Stromal cell of bone marrow (primary cell): ENCODE data around the gene LMF1.

ENCODE experiments used
- DNase-seq: peaks from one replicate; pipeline ENCODE4 v3.0.0-alpha.2; 2012; ENCODE audit warnings: low read depth

LMF1 gene

DNA sequence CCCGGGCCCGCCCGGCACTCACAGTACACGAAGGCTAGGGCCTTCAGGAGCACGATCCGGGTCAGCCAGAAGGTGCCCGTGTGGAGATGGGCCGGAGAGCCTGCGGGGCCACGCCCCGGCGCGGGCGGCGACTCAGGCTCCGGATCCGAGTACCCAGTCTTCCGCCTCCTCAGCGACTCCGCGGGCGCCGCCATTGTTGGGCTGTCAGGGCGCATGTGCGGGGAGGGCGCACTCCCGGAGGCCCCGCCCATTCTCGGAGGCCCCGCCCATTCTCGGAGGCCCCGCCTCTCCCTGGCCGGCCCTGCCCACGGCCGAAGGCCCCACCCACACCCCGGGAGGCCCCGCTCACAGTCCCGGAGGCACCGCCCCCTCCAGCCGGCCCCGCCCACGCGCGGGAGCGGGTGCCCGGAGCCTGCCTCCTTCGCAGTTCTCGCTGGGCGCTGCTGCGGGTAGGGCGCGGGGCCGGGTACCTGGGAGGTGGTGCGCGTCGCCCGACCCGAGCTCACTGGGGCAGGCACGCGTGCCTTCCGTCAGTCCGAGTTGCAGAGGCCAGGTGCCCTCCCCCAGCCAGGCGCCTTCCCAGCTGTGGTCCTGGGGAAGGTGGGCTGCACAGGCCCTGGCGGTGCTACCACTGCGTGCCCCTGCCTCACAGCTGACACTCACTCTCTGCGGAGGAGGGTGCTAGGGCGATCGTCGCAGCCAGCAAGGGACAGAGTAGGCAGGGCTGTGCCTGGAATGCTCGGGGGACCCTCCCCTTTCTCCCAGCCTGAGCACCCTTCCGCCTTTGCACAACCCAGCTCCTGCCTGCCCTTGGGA lies at the start of gene LMF1:
LMF1 (minus strand) TSS at position 219 of the 816 bp plus-strand sequence; CDS start at position 215, 4 bp downstream.
- DNase-seq = peak; percentile 67

DNA sequence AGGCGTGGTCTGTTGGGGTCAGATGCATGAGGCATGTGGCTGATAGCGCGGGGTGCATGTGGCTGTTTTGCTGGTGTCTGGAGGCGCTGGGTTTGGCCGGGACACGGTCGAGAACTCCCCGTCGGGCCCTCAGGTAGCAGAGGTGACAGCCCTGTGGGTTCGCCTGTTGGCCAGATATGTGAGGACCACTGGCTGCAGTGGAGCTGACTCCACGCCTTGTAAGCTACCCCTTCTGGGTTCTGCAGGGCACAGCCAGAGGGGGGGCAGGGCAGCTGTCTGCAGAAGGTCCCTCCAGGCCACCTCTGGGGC lies 49.3 kb upstream of the LMF1 start:
- no peak for DNase-seq

DNA sequence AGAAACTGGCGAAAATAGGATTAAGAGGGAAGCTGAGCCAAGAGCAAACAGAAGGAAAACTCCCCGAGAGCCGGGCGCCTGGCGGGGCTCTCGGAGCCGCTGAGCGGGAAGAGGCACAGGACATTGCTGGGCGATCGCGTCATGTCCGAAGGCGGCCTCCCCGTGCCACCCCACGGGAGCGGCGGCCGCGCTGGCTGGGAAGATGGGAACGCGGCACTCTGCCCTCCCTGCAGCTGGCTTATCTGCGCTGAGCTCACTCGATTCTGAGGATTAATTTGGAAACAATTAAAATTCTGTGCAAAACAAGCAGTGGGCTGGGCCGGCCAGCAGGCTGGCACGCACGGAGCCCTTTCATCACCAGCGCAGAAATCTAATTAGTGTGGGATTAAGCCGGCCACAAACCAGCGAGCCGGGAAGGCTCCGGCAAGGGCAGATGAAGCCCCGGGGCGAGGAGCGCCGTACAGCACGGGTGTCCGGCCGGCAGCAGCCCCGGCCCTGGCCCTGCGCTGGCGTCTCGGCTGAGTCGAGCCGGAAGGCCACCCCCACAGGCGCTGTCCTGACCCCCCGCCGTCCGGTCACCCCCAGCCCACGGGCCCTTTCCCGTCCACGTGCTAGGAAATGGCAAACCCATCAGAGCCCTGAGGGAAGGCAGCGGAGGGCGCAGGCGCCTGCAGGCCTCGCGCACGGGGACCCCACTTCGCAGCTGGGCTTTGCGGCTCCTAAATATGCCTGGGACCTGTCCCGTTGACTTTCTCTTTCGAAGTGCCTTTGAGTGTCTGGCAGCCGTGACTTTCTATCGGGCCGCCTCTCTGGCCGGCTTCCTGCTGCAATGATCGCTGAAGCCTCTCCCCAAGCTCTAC lies 48.7 kb upstream of the LMF1 start:
- peak; percentile 21 for DNase-seq

DNA sequence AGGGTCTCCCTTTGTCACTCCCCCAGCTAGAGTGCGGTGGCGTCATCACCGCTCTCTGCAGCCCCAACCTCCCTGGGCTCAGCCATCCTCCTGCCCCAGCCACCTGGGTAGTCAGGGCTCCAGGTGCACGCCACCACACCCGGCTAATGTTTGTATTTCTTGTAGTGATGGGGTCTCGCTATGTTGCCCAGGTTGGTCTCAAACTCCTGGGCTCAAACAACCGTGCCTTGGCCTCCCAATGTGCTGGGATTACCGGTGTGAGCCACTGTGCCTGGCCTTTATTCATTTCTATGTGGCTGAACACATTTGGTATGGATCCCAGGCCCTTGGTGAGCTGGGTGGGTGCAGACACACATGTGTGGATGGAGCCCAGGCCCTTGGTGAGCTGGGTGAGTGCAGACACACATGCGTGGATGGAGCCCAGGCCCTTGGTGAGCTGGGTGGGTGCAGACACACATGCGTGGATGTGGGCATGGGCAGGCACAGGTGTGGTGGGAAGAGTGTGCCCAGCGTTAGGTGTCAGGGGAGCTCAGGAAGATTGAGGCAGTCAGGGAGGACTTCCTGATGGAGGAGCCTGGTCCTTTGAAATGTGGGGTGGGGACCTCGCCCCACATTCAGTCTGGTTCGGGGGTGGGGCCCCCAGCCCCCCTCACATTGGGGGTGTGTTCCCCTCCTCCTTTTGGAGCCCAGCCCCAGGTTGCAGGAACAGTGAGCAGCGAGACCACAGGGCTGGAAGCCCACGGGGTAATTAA lies 47.8 kb upstream of the LMF1 start:
- no peak for DNase-seq

DNA sequence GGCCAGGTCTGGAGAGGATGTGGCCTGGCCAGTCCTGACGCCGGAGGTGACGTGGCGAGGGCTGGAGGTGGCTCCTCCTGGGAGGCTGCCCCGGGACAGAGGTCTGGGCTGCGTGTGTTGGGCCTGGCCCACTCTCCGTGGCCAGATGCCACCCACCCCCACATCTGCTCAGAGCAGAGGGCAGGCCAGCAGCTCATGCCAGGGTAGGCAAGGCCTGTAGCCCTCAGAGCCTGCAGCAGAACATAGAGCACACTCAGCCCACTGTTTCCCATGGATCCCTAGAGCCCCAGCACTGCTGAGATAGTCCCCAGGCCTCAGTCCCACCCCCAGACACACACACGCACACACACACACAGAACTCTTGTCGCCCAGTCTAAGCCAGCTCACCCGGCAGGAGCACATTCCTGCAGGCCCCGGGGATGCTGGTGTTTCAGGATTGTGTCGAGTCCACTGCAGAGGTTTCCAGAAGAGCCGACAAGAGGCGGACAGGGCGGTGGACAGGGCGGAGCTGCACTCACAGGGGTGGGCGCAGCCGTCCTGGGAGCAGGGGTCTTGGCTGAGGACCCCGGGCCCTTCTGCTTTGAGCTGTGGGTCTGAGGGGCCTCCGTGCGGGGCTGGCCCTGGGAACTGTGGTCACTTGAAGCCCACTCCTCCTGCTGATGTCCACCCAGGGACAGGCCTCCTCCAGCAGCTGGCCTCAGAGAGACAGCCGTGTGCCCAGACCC lies 44.1 kb upstream of the LMF1 start:
- DNase-seq = no peak

DNA sequence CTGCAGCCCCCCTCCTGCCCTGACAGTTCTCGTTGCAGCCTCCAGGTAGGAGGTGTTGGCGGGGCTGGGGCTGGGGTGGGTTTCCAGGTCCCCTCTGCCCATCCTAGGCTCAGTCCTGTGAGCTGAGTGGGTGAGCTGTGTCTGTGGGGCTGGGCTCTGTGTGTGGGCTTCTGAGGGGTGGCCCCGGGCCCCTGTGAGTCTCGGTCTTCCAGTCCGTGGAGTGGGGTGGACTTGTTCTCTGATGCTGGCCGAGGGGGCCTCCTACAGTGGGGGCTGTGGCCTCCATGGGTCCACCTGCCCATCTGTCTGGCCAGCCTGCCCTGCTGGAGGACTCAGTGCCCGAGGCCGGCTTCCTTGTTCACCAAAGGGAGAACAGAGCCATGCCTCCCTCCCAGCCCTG lies 43.4 kb upstream of the LMF1 start:
- DNase-seq = no peak

DNA sequence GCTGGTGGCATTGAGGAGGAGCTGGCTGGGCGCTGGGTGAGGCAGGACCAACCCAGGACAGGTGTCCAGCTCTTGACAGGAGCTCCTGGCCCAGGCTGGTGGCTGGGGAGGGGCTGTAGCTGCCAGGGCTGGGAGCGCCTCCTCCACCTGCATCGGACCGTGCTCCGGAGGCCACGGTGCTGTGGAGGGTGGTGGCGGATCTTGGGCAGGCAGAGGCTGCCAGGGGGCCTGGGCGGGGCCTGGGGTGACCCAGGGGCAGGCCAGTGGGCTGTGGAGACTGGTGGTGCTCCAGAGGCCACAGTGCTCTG lies 42.8 kb upstream of the LMF1 start:
- DNase-seq = no peak

DNA sequence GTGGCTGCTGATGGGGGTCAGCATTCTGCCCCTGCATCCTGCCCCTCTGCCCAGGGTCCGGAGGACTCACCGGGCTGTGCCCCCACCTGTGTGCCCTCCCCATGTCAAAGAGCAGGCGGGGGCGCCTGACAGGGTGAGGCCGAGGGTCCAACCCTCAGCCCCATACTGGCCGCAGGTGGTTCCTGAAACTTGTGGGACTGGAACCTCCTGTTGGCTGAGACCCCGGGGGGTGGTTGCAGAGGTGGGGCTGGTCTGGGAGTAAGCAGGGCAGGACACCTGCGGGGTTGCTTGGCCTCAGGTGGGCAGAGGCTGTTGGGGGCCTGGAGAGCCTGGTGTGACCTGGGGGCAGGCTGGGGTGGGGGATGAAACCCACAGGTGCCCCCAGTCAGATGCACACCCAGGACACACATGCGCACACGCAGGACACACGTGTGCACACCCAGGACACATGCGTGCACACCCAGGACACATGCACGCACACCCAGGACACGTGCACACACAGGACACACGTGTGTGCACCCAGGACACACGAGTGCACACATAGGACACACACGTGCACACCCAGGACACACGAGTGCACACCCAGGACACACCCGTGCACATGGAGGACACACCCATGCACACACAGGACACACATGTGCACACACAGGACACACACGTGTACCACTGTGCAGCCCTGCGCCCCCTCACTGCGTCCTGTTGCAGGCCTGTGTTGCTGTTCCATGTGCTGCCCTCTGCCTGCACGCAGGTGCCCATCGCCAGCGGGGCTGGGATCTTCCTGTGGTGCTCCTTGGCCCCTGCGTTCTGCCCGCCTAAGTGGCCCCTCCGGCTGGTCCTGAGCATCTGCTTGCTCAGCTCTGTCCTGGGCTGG lies 42.2 kb upstream of the LMF1 start:
- no peak for DNase-seq

DNA sequence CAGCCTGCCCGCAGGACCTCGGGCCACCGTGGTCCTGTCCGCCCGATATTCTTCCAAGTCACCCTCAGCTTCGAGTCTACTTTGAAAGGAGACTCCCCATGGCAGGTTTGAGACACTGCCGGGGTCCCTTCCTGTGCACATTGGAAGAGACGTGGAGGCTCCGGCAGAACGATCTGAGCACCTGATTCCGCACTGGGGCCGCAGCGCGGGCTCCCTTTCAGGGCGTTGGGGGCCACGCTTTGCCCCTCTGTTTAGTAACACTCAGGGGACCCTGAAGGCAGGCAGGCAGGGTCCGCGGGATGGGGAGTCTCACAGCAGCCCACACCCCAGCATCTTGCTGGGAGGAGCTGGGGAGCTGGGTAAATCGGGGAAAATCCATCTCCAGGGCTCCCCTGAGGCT lies 41.4 kb upstream of the LMF1 start:
- no peak for DNase-seq

DNA sequence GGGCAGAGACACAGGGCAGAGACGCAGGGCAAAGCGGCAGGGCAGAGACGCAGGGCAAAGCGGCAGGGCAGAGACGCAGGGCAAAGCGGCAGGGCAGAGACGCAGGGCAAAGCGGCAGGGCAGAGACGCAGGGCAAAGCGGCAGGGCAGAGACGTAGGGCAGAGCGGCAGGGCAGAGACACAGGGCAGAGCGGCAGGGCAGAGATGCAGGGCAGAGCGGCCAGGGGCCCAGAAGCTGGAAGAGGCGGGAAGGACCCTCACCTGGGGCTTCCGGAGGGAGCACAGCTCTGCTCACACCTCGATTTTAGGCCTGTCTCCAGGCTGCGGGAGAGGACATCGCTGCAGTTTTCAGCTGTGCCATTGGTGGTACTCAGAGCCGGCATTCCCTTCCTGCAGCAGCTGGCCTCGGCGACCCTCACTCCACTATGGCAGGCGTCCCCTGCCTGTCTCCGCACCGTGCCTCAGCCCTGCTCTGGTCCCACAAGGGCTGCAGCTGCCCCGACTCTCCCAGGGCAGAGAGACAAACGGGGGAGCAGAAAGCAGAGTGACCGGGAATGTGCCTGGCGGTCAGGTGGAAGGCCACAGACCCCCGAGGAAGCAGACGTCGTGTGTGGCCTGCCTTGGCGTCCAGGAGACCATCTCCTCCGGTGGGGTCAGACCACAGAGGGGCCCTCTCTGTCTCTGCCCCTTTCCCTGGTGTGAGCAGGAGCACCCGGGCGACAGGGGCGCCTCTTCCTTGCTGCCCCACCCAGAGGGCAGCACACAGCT lies 40.7 kb upstream of the LMF1 start:
- DNase-seq = no peak

DNA sequence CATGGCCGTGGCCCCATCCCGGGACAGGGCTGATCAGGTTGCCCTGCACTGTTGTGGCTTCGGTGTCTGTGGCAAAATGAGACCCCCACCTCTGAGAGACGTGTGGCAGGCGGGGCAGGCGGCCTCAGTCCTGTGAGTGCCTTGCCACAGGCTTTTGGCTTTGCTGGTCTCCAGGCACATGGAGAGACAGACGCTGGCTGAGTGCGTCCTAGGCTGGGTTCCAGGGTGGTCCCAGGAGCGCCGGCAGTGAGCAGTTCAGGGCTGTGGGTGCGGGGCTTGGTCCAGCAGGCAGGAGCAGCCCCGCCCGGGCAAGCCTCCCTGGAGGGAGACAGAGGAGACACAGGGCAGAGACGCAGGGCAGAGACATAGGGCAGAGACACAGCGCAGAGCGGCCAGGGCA lies 40.0 kb upstream of the LMF1 start:
- no peak for DNase-seq

DNA sequence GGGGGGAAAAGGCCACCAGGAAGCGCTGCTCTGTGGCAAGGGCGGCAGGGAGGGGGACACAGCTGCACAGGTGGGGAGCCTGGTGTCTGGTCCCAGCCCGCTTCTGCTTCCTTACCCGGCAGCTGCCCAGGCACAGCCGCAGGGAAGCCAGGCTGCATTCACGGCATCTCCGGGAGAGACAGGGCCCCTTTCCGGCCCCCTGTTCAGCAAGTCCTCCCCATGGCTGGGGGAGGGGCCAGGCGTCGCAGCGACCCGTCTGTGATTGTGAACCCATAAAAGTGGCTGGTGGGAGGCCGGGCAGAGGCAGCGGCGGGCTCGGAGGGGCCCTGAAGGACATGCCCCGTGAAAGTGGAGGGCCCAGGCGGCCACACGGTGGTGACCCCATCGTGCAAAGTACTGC lies 39.5 kb upstream of the LMF1 start:
- no peak for DNase-seq

DNA sequence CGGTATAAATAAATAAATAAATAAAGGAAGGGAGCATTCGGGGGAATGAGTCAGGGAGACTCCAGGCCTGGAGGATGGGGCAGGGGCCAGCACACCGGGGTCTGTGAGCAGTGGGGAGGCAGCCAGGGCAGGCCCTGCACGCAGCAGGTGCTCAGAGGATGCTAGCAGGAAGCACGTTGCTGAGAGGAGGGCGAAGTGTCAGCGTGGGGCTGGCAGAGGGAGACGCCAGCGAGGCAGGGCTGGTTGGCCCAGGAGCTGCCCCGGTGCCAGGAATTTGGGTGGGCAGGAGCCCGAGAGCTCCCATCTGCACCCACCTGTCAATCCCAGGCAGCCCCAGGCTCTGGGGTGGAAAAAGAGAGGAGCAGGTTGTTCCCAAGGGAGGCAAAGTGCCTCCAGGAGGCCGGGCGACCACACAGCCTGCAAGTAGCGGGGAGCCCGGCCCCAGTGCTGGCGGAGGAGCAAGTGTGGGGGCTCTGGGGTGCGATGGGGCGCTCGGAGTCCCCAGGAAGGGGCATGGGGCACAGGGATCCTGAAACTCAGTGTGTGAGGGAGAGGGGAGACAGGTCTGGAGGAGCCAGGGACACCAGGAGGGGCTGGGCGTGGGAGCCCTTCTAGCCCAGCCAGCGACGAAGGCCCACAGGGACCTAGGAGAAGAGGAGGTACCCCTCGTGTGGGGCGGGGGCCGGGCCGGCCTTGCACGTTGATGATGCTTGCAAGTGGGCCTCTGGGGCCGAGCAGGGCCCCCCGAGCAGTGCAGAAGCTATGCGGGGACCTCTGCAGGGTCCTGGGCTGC lies 38.8 kb upstream of the LMF1 start:
- no peak for DNase-seq

DNA sequence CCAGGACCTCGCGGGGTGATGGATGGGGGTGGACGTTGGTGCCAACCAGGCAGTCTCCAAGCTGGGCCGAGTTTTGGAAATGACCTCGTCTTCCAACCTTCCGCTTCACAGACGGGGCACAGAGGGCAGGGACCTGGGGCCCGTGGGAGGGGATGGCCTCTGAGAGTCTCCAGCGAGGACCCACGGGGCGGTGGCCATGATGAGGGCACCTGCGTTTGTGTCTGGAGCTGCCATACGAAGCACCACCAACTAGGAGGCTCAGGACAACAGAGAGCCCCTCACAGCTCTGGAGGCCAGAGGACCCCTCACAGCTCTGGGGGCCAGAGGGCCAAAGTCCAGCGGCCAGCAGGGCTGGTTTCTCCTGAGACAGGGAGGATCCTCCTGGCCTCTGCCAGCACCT lies 37.3 kb upstream of the LMF1 start:
- DNase-seq = no peak

DNA sequence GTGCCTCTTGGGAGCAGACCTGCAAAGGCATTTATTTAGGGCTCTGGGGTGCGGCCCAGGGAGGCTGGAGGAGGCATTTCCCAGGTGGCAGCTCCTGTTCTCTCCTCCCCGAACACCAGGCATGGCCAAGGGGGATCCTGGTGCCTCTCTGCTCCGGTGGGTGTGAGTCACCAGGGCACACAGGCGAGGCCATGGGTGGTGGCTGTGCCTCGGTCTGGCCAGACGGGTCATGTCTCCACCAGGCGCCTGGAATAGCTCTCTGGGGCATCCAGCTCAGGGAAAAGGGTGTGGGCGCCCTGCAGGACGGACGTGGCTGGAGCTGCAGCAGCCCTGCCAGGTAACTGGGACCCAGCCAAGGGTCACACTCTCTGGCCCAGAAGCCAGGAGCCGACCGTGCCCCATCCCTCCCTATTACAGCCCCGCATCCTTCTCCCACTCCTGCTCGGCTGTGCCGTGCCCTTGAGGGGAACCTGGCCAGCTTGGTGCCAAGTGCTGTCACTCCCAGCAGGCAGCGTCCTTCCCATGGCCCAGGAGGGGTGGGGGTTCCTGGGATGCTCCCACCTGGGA lies 36.6 kb upstream of the LMF1 start:
- no peak for DNase-seq

DNA sequence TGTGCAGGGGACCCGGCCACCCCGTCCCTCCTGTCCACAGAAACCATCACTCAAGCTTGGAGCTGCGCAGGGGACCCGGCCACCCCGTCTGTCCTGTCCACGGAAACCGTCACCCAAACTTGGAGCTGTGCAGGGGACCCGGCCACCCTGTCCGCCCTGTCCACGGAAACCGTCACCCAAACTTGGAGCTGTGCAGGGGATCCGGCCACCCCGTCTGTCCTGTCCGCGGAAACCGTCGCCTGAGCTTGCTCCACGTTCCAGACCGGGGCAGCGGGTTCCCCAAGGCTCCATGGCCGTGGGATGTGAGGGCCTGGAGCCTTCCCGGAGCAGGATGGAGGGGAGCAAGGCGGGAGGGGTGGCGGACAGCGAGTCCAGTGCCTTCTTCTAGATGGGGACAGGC lies 36.0 kb upstream of the LMF1 start:
- DNase-seq = no peak

DNA sequence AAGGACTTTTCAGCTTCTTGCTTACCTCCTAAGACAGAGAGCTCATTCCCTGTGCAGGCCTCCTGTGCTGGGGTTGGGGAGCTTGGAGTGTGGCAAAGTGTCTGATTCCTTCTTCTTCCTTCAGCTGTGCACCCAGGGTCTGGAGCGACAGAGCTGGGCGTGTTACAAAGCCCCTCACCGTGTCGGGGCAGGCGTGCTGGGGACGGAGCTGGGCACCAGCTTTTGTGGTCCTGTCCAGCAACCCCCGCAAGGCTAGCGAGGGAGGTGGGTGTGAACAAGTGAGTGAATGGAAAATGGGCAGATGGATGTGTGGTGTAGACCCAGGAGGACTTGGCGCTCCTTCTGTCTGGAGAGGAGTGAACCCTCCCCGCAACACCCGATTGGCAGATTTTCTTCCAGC lies 34.5 kb upstream of the LMF1 start:
- DNase-seq = no peak

DNA sequence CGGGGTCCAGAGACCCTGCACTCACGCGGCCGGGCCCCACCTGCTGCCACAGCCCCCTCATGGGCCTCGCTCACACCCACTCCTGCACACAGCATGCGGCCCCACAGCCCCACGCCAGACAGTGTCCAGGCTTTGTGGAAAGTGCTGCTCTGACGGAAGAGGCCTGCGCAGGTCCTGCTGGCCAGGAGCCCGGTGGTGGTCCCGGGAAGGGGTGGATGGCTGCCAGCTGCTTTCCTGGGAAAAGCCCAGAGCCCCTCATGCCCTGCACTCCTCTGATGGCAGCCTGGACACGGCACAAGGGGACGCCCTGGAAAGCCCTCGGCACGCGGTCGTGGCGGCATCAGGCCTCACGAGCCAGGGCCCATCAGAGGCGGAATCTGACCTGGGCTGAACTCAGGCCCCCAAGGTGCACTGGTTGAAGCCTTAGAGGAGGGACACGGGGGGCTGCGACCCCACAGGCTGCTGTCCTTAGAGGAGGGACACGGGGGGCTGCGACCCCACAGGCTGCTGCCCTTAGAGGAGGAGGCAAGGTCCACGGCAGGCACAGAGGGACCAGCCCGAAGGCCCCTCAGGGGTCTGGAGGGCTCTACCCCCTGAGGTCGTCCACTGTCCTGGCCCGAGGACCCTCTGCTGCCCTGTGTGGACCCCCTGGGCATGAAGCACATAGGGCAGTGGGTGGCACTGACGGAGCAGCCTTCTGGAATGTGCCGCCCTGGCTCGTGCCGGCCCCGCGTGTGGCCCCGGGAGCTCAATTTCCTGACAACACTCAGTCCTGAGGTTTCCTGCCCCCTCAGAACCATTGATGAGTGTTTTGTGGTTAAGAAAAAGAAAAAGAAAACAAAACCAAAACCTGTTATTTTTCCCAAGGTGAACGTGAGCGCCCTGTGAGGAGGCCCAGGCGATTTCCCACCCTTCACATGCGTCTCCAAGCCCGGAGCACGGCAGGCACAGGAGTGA lies 32.9 kb upstream of the LMF1 start:
- no peak for DNase-seq
